ENCODE data around the gene SLAMF9.

- TF ChIP-seq ETV6 (CRISPR knock-in tag; IDR thresholded peaks at IDR 0.05) (no peak), TEAD4 (CRISPR knock-in tag; IDR thresholded peaks at IDR 0.05) (no peak), ATF6 (CRISPR knock-in tag; IDR thresholded peaks at IDR 0.05) (no peak), IRF2 (CRISPR knock-in tag; IDR thresholded peaks at IDR 0.05; ENCODE audit: borderline replicate concordance, low read depth) (no peak), ZNF121 (CRISPR knock-in tag; IDR thresholded peaks at IDR 0.05) (no peak), ZNF512 (CRISPR knock-in tag; IDR thresholded peaks at IDR 0.05; ENCODE audit: borderline replicate concordance) (no peak), SP1 (CRISPR knock-in tag; conservative IDR thresholded peaks at IDR 0.05) (no peak)
- TF ChIP-seq, protein P1, sequence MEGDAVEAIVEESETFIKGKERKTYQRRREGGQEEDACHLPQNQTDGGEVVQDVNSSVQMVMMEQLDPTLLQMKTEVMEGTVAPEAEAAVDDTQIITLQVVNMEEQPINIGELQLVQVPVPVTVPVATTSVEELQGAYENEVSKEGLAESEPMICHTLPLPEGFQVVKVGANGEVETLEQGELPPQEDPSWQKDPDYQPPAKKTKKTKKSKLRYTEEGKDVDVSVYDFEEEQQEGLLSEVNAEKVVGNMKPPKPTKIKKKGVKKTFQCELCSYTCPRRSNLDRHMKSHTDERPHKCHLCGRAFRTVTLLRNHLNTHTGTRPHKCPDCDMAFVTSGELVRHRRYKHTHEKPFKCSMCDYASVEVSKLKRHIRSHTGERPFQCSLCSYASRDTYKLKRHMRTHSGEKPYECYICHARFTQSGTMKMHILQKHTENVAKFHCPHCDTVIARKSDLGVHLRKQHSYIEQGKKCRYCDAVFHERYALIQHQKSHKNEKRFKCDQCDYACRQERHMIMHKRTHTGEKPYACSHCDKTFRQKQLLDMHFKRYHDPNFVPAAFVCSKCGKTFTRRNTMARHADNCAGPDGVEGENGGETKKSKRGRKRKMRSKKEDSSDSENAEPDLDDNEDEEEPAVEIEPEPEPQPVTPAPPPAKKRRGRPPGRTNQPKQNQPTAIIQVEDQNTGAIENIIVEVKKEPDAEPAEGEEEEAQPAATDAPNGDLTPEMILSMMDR (IDR thresholded peaks at IDR 0.05) = no peak
- TF ChIP-seq, protein P2, sequence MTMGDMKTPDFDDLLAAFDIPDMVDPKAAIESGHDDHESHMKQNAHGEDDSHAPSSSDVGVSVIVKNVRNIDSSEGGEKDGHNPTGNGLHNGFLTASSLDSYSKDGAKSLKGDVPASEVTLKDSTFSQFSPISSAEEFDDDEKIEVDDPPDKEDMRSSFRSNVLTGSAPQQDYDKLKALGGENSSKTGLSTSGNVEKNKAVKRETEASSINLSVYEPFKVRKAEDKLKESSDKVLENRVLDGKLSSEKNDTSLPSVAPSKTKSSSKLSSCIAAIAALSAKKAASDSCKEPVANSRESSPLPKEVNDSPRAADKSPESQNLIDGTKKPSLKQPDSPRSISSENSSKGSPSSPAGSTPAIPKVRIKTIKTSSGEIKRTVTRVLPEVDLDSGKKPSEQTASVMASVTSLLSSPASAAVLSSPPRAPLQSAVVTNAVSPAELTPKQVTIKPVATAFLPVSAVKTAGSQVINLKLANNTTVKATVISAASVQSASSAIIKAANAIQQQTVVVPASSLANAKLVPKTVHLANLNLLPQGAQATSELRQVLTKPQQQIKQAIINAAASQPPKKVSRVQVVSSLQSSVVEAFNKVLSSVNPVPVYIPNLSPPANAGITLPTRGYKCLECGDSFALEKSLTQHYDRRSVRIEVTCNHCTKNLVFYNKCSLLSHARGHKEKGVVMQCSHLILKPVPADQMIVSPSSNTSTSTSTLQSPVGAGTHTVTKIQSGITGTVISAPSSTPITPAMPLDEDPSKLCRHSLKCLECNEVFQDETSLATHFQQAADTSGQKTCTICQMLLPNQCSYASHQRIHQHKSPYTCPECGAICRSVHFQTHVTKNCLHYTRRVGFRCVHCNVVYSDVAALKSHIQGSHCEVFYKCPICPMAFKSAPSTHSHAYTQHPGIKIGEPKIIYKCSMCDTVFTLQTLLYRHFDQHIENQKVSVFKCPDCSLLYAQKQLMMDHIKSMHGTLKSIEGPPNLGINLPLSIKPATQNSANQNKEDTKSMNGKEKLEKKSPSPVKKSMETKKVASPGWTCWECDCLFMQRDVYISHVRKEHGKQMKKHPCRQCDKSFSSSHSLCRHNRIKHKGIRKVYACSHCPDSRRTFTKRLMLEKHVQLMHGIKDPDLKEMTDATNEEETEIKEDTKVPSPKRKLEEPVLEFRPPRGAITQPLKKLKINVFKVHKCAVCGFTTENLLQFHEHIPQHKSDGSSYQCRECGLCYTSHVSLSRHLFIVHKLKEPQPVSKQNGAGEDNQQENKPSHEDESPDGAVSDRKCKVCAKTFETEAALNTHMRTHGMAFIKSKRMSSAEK (CRISPR knock-in tag; IDR thresholded peaks at IDR 0.05; ENCODE audit: borderline replicate concordance) = no peak
Observed at GRCh38 chr1:159915571-159916241, 38.3 kb downstream of the SLAMF9 start.
